SK-N-MC (cell line): ENCODE data around the gene CHAC1.

Source experiments
- DNase-seq: peaks from one replicate; pipeline ENCODE4 v3.0.0-alpha.2; 2011; ENCODE audit warnings: low read depth, low spot score
- H3K27ac ChIP-seq: fragments of 200-600 bp; sonication (generic); 2 replicates; pipeline ENCODE4 v1.5.1; 2016; ENCODE audit warnings: mixed run types
- H3K36me3 ChIP-seq: fragments of 200-600 bp; sonication (generic); 2 replicates; pipeline ENCODE4 v1.6.1; 2017; ENCODE audit warnings: antibody characterized with exemption, low read length, mixed read lengths; ENCODE audit not compliant: insufficient read depth
- H3K4me3 ChIP-seq: fragments of 200-600 bp; sonication (generic); 2 replicates; pipeline ENCODE4 v1.5.1; 2016
- H3K9ac ChIP-seq: fragments of 200-600 bp; sonication (generic); 2 replicates; pipeline ENCODE4 v1.8.0; 2017; ENCODE audit warnings: mixed run types, mixed read lengths; ENCODE audit not compliant: insufficient read length
- H3K9me3 ChIP-seq: fragments of 200-600 bp; sonication (generic); 2 replicates; pipeline ENCODE4 v1.6.1; 2017; ENCODE audit warnings: low read depth, mild to moderate bottlenecking, antibody characterized with exemption, low read length, moderate library complexity, mixed read lengths
- EZH2 ChIP-seq: fragments of 200-600 bp; sonication (generic); IDR thresholded peaks from one replicate; pipeline ENCODE4 v1.6.1; 2017; ENCODE audit warnings: antibody characterized with exemption
- FOXP2 ChIP-seq: optimal IDR thresholded peaks from 2 replicates; pipeline ENCODE3; 2011; ENCODE audit warnings: mild to moderate bottlenecking, moderate library complexity; ENCODE audit not compliant: insufficient read depth; ENCODE audit errors: extremely low read length, control extremely low read depth
- POLR2AphosphoS5 ChIP-seq: IDR thresholded peaks from 2 replicates; pipeline ENCODE4 v1.6.1; 2012; ENCODE audit warnings: mild to moderate bottlenecking, low read depth, low read length, borderline replicate concordance

CHAC1 gene

GRCh38 chr15:40941068-40941527 is 12.2 kb upstream of the CHAC1 start:
- Histone ChIP-seq H3K9me3 (no peaks in the 10 kb centered on the region), H3K36me3 (no peaks in the 10 kb centered on the region), H3K27ac (no peak overlapping the region), H3K9ac (peak overlapping the region; percentile 78), H3K4me3 (peak overlapping the region; percentile 86)
- TF ChIP-seq POLR2AphosphoS5 (no peak), EZH2 (no peak), FOXP2 (no peak)
- no peak for DNase-seq

GRCh38 chr15:40941528-40942336 is 11.5 kb upstream of the CHAC1 start:
- Histone ChIP-seq H3K9me3 (no peaks in the 10 kb centered on the region), H3K36me3 (no peaks in the 10 kb centered on the region), H3K9ac (peak overlapping the region; percentile 78), H3K4me3 (peak overlapping the region; percentile 86), H3K27ac (no peak overlapping the region)
- DNase-seq = no peak
- TF ChIP-seq EZH2 (no peak), POLR2AphosphoS5 (0 out of 2 replicates have a peak, but pooled peaks have one; percentile 20), FOXP2 (no peak)

GRCh38 chr15:40942337-40942854 is 10.9 kb upstream of the CHAC1 start:
- TF ChIP-seq POLR2AphosphoS5 (no peak), FOXP2 (no peak), EZH2 (no peak)
- DNase-seq = no peak
- Histone ChIP-seq H3K4me3 (peak overlapping the region; percentile 86), H3K27ac (no peak overlapping the region), H3K9me3 (no peaks in the 10 kb centered on the region), H3K9ac (peak overlapping the region; percentile 78), H3K36me3 (no peaks in the 10 kb centered on the region)

GRCh38 chr15:40942878-40943277 is 10.4 kb upstream of the CHAC1 start:
- Histone ChIP-seq H3K9ac (peak overlapping the region; percentile 78), H3K27ac (no peak overlapping the region), H3K4me3 (peak overlapping the region; percentile 86; the same call in 1 of the 2 replicates), H3K9me3 (no peaks in the 10 kb centered on the region), H3K36me3 (no peaks in the 10 kb centered on the region)
- TF ChIP-seq EZH2 = no peak
- no peak for TF ChIP-seq FOXP2
- no peak for TF ChIP-seq POLR2AphosphoS5
- DNase-seq = no peak

- Histone ChIP-seq H3K36me3 (no peaks in the 10 kb centered on the region), H3K9ac (no peak overlapping the region), H3K4me3 (no peak overlapping the region), H3K9me3 (no peaks in the 10 kb centered on the region), H3K27ac (no peak overlapping the region)
- TF ChIP-seq EZH2 = no peak
- no peak for TF ChIP-seq POLR2AphosphoS5
- no peak for TF ChIP-seq FOXP2
- no peak for DNase-seq
Observed at GRCh38 chr15:40943764-40944365, 9.4 kb upstream of the CHAC1 start.

- no peak for DNase-seq
- TF ChIP-seq POLR2AphosphoS5 (no peak), FOXP2 (no peak), EZH2 (no peak)
- Histone ChIP-seq H3K9ac (no peak overlapping the region), H3K27ac (no peak overlapping the region), H3K36me3 (no peaks in the 10 kb centered on the region), H3K9me3 (no peaks in the 10 kb centered on the region), H3K4me3 (no peak overlapping the region)
Observed at GRCh38 chr15:40944510-40945296, 8.6 kb upstream of the CHAC1 start.

GRCh38 chr15:40948706-40949473 is 4.4 kb upstream of the CHAC1 start:
- H3K9ac ChIP-seq = no peak overlapping the region
- no peak overlapping the region for H3K4me3 ChIP-seq
- DNase-seq = no peak
- H3K9me3 ChIP-seq = no peaks in the 10 kb centered on the region
- H3K27ac ChIP-seq = no peak overlapping the region
- TF ChIP-seq FOXP2 = no peak
- no peak for TF ChIP-seq POLR2AphosphoS5
- no peak for TF ChIP-seq EZH2
- H3K36me3 ChIP-seq = peaks cover 2% of the 10 kb centered on the region; the same call in 1 of the 2 replicates

- H3K9ac ChIP-seq = no peak overlapping the region
- DNase-seq = no peak
- H3K4me3 ChIP-seq = no peak overlapping the region
- peaks cover 11% of the 10 kb centered on the region; the same call in 1 of the 2 replicates for H3K36me3 ChIP-seq
- H3K9me3 ChIP-seq = no peaks in the 10 kb centered on the region
- no peak overlapping the region for H3K27ac ChIP-seq
- TF ChIP-seq EZH2 = no peak
- TF ChIP-seq POLR2AphosphoS5 = no peak
- no peak for TF ChIP-seq FOXP2
Observed at GRCh38 chr15:40949756-40950207, 3.5 kb upstream of the CHAC1 start.
